Uterus (tissue), 4 donors: ENCODE measurements around the gene SCN2A. TPM values are rescaled to one million over a fixed set of nuclear protein-coding genes. Genes with fewer than 3 reads are reported as not detected.
"Not testable (repeated sequence)": the region's sequence is repeated elsewhere in the genome, so short reads cannot be mapped to it uniquely, and the experiment has no call there.

Experiments
- DNase-seq, 2 donors: peaks; one replicate each; pipeline ENCODE4 v3.0.0-alpha.2; 2019 to 2020
- H3K27ac ChIP-seq, 2 donors: fragments of 200-600 bp; sonication (generic); 1 replicate in 1 of 2; 2 replicates in 1 of 2; pipeline ENCODE4 v1.5.1; 2016 to 2018
- H3K27me3 ChIP-seq, 2 donors: fragments of 200-600 bp; sonication (generic); one replicate each; pipeline ENCODE4 v1.5.1; 2018 to 2019; ENCODE audit warnings: control low read depth in 1 of 2
- H3K36me3 ChIP-seq, 2 donors: fragments of 200-600 bp; sonication (generic); one replicate each; pipeline ENCODE4 v1.5.1; 2019; ENCODE audit warnings: control low read depth in 1 of 2
- H3K4me1 ChIP-seq, 2 donors: fragments of 200-600 bp; sonication (generic); one replicate each; pipeline ENCODE4 v1.5.1; 2018 to 2019; ENCODE audit warnings: control low read depth in 1 of 2
- H3K4me3 ChIP-seq, 2 donors: fragments of 200-600 bp; sonication (generic); 1 replicate in 1 of 2; 2 replicates in 1 of 2; pipeline ENCODE4 v1.5.1; 2018 to 2019; ENCODE audit warnings: mild to moderate bottlenecking in 1 of 2
- H3K9me3 ChIP-seq, 2 donors: fragments of 200-600 bp; sonication (generic); one replicate each; pipeline ENCODE4 v1.5.1; 2019; ENCODE audit warnings: control low read depth in 1 of 2
- CTCF ChIP-seq, 4 experiments: fragments of 200-600 bp in 2 of 4; fragments of 450-650 bp in 2 of 4; sonication (generic) in 2 of 4; IDR thresholded peaks; one replicate each; pipeline ENCODE4 v1.5.1; 2016 to 2019; ENCODE audit warnings: antibody characterized with exemption in 4 of 4, mild to moderate bottlenecking in 2 of 4, moderate library complexity in 1 of 4
- POLR2A ChIP-seq, 2 donors: fragments of 450-650 bp; IDR thresholded peaks; one replicate each; pipeline ENCODE4 v1.6.1; 2016; ENCODE audit warnings: antibody characterized with exemption in 2 of 2, mild to moderate bottlenecking in 1 of 2, moderate library complexity in 1 of 2
- intact Hi-C: fragments of 100-400 bp; cut with DNase I; formaldehyde crosslinking; loops from one replicate; pipeline ENCODE4 v1.15.1; 2023; ENCODE audit warnings: low total_unique reads
- total RNA-seq, 4 donors: library from RNA; depleted of rRNA in 3 of 4; stranded (reverse); fragments of >200 nt in 3 of 4; gene quantifications; one replicate each; pipeline versions ENCODE4 v1.1.0 to v1.2.4, GENCODE V29; 2014 to 2023
- donor health status: DM: yes; HTN: yes; CAD: no.

The SCN2A gene
- total RNA-seq, 4 donors from 2014 or later, result 0.26 to 15.8 (median 1.0) TPM

- Histone ChIP-seq H3K36me3 (no peaks in the 10 kb centered on the region), H3K9me3 (no peaks in the 10 kb centered on the region), H3K4me3 (no peak overlapping the region), H3K27me3 (no peaks in the 10 kb centered on the region), H3K27ac (no peak overlapping the region), H3K4me1 (no peaks in the 10 kb centered on the region)
- intact Hi-C loops, result no loop called here
- no peak for DNase-seq
- no peak for TF ChIP-seq CTCF (IDR thresholded peaks at IDR 0.05)
- TF ChIP-seq POLR2A (IDR thresholded peaks at IDR 0.05), result no peak
These were observed 151.7 kb downstream of the SCN2A start for GRCh38 chr2:165390875-165391274.

GRCh38 chr2:165391791-165392190, 152.6 kb downstream of the SCN2A start:
- intact Hi-C loops, result no loop called here
- Histone ChIP-seq H3K27ac (no peak overlapping the region), H3K36me3 (no peaks in the 10 kb centered on the region), H3K27me3 (no peaks in the 10 kb centered on the region), H3K4me3 (no peak overlapping the region), H3K9me3 (no peaks in the 10 kb centered on the region), H3K4me1 (no peaks in the 10 kb centered on the region)
- TF ChIP-seq POLR2A (IDR thresholded peaks at IDR 0.05) (no peak), CTCF (IDR thresholded peaks at IDR 0.05) (no peak)
- no peak for DNase-seq

GRCh38 chr2:165398603-165399002, 159.4 kb downstream of the SCN2A start:
- H3K36me3 ChIP-seq, H3K27ac ChIP-seq, H3K9me3 ChIP-seq, H3K4me1 ChIP-seq, intact Hi-C loops, H3K27me3 ChIP-seq, DNase-seq, H3K4me3 ChIP-seq: not testable (repeated sequence)

- Histone ChIP-seq H3K36me3 (no peaks in the 10 kb centered on the region), H3K4me3 (no peak overlapping the region), H3K27ac (no peak overlapping the region), H3K27me3 (no peaks in the 10 kb centered on the region), H3K9me3 (no peaks in the 10 kb centered on the region), H3K4me1 (no peaks in the 10 kb centered on the region)
- DNase-seq, result peak in 1 of 2 donors; percentile 22
- intact Hi-C loops, result no loop called here
- TF ChIP-seq CTCF (IDR thresholded peaks at IDR 0.05) (peak; percentile 63 to 77 (median 68)), POLR2A (IDR thresholded peaks at IDR 0.05) (no peak)
These were observed 162.2 kb downstream of the SCN2A start for GRCh38 chr2:165401285-165401852.

- intact Hi-C loops, result no loop called here
- TF ChIP-seq CTCF (IDR thresholded peaks at IDR 0.05), result no peak
- TF ChIP-seq POLR2A (IDR thresholded peaks at IDR 0.05), result no peak
These were observed 162.9 kb downstream of the SCN2A start for GRCh38 chr2:165402162-165402561.

GRCh38 chr2:165406173-165406572, 167.0 kb downstream of the SCN2A start:
- Histone ChIP-seq H3K4me1 (no peaks in the 10 kb centered on the region), H3K4me3 (no peak overlapping the region), H3K27me3 (no peaks in the 10 kb centered on the region), H3K9me3 (no peaks in the 10 kb centered on the region), H3K27ac (no peak overlapping the region), H3K36me3 (no peaks in the 10 kb centered on the region)
- DNase-seq, result no peak
- intact Hi-C loops, result no loop called here
- TF ChIP-seq POLR2A (IDR thresholded peaks at IDR 0.05) (no peak), CTCF (IDR thresholded peaks at IDR 0.05) (no peak)

More at GRCh38 chr2:165402162-165402561, 162.9 kb downstream of the SCN2A start:
- no peaks in the 10 kb centered on the region for H3K36me3 ChIP-seq
- no peak overlapping the region for H3K4me3 ChIP-seq
- H3K27me3 ChIP-seq, result no peaks in the 10 kb centered on the region
- no peaks in the 10 kb centered on the region for H3K4me1 ChIP-seq
- no peak overlapping the region for H3K27ac ChIP-seq
- DNase-seq, result no peak
- no peaks in the 10 kb centered on the region for H3K9me3 ChIP-seq
